Karpas-422 (cell line): ENCODE results near the gene PERM1. TPM values are rescaled to one million over a fixed set of nuclear protein-coding genes. Genes with fewer than 3 reads are reported as not detected.

Experiments used
- DNase-seq: peaks from one replicate; pipeline ENCODE4 v3.0.0-alpha.2; 2015
- H2AFZ ChIP-seq: fragments of 200-600 bp; sonication (generic); 2 replicates; pipeline ENCODE4 v1.6.1; 2014; ENCODE audit warnings: antibody characterized with exemption, low read length, mixed read lengths
- H3K27ac ChIP-seq: fragments of 200-600 bp; sonication (generic); 2 replicates; pipeline ENCODE4 v1.5.1; 2014; ENCODE audit warnings: mild to moderate bottlenecking, low read length, moderate library complexity
- H3K27me3 ChIP-seq: fragments of 200-600 bp; sonication (generic); 2 replicates; pipeline ENCODE4 v1.6.1; 2014; ENCODE audit warnings: low read length, mixed read lengths
- H3K36me3 ChIP-seq: fragments of 200-600 bp; sonication (generic); 2 replicates; pipeline ENCODE4 v1.6.1; 2014; ENCODE audit warnings: low read length, mixed read lengths; ENCODE audit not compliant: insufficient read depth
- H3K4me1 ChIP-seq: fragments of 200-600 bp; sonication (generic); 2 replicates; pipeline ENCODE4 v1.6.1; 2014; ENCODE audit warnings: mild to moderate bottlenecking, low read length, mixed read lengths
- H3K4me2 ChIP-seq: fragments of 200-600 bp; sonication (generic); 2 replicates; pipeline ENCODE4 v1.6.1; 2014; ENCODE audit warnings: low read length, low read depth, mild to moderate bottlenecking; ENCODE audit not compliant: poor library complexity, severe bottlenecking
- H3K4me3 ChIP-seq: fragments of 200-600 bp; sonication (generic); 2 replicates; pipeline ENCODE4 v1.5.1; 2014; ENCODE audit warnings: mild to moderate bottlenecking, antibody characterized with exemption, low read length, mixed read lengths
- H3K79me2 ChIP-seq: fragments of 200-600 bp; sonication (generic); 2 replicates; pipeline ENCODE4 v1.6.1; 2014; ENCODE audit warnings: mild to moderate bottlenecking, low read length, mixed read lengths
- H3K9ac ChIP-seq: fragments of 200-600 bp; sonication (generic); 2 replicates; pipeline ENCODE4 v1.6.0; 2014; ENCODE audit warnings: low read length
- H3K9me2 ChIP-seq: fragments of 200-600 bp; sonication (generic), shearing (Covaris generic); replicated peaks from 2 replicates; pipeline ENCODE4 v1.6.0; 2014; ENCODE audit warnings: mild to moderate bottlenecking, low read length, moderate library complexity; ENCODE audit not compliant: insufficient read depth
- H3K9me3 ChIP-seq: fragments of 300-700, 200-600 bp; sonication (generic); 2 replicates; pipeline ENCODE4 v1.6.1; 2014; ENCODE audit warnings: low read length, mixed read lengths
- H4K20me1 ChIP-seq: fragments of 200-600 bp; sonication (generic); 2 replicates; pipeline ENCODE4 v1.6.1; 2014; ENCODE audit warnings: mild to moderate bottlenecking, antibody characterized with exemption, low read length, low read depth; ENCODE audit not compliant: insufficient read depth
- total RNA-seq: library from RNA; depleted of rRNA; stranded (reverse); fragments of >200 nt; shearing (Covaris generic); gene quantifications from 2 replicates; pipeline ENCODE4 v1.2.3, GENCODE V29; 2014; ENCODE audit warnings: low replicate concordance

PERM1 gene
- total RNA-seq, 1 experiment from 2014 or later: not detected

DNA sequence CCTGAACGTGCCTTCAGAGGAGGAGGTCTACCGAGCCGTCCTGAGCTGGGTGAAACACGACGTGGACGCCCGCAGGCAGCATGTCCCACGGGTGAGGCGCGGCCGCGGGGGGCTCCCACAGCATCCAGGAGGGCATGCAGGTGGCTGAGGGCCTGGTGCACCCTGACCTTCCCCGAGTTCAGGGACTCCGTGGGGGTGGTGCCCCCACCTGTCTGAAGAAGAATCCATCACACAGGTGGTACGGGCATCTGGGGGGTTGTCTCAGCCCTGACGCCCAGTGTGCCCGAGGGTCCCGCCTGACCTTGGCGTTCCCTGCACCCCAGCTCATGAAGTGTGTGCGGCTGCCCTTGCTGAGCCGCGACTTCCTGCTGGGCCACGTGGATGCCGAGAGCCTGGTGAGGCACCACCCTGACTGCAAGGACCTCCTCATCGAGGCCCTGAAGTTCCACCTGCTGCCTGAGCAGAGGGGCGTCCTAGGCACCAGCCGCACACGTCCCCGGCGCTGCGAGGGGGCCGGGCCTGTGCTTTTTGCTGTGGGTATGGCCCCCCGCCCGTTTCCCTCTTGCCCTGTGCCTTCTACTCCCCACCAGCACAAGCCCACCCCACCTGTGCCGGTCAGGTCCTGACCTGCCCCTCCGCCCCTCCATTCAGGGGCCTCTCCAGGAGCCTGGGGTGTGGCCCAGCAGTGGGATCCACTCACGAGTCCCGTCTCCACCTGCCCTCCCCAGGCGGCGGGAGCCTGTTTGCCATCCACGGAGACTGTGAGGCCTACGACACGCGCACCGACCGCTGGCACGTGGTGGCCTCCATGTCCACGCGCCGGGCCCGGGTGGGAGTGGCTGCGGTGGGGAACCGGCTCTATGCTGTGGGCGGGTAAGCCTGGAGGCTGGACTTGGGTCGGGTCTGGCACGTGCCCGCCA lies 19.3 kb downstream of the PERM1 start:
- Histone ChIP-seq H3K4me1 (peaks cover 22% of the 10 kb centered on the region), H3K36me3 (no peaks in the 10 kb centered on the region), H3K27ac (no peak overlapping the region), H3K9ac (no peak overlapping the region), H3K9me3 (no peaks in the 10 kb centered on the region), H3K4me3 (no peak overlapping the region), H2AFZ (no peak overlapping the region), H4K20me1 (peaks cover 10% of the 10 kb centered on the region), H3K9me2 (no peaks in the 10 kb centered on the region), H3K27me3 (no peaks in the 10 kb centered on the region), H3K4me2 (no peak overlapping the region), H3K79me2 (peaks cover 14% of the 10 kb centered on the region)
- no peak for DNase-seq

DNA sequence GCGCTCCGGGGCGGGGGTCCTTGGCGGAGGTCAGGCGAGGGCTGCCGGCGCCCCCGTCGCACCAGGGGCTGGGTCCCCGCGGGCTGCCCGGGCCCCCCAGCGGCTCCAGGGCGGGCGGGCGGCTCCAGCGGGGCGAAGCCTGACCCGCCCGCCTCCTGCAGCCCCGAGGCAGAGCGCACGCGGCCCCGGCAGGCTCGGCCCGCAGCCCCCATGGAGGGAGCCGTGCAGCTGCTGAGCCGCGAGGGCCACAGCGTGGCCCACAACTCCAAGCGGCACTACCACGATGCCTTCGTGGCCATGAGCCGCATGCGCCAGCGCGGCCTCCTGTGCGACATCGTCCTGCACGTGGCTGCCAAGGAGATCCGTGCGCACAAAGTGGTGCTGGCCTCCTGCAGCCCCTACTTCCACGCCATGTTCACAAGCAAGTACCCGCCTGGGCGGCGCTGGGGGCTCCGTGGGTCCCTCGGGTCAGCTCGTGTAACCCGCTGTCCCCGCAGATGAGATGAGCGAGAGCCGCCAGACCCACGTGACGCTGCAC lies 20.7 kb downstream of the PERM1 start:
- H3K4me1 ChIP-seq: peaks cover 17% of the 10 kb centered on the region
- no peaks in the 10 kb centered on the region for H3K36me3 ChIP-seq
- no peaks in the 10 kb centered on the region for H3K9me3 ChIP-seq
- no peak for DNase-seq
- H3K79me2 ChIP-seq: peaks cover 23% of the 10 kb centered on the region
- H3K27me3 ChIP-seq: no peaks in the 10 kb centered on the region
- H3K27ac ChIP-seq: no peak overlapping the region
- H3K9ac ChIP-seq: peak overlapping the region; percentile 75
- H4K20me1 ChIP-seq: peaks cover 19% of the 10 kb centered on the region
- no peak overlapping the region for H2AFZ ChIP-seq
- H3K4me2 ChIP-seq: peak overlapping the region; percentile 67
- no peaks in the 10 kb centered on the region for H3K9me2 ChIP-seq
- H3K4me3 ChIP-seq: peak overlapping the region; percentile 72

DNA sequence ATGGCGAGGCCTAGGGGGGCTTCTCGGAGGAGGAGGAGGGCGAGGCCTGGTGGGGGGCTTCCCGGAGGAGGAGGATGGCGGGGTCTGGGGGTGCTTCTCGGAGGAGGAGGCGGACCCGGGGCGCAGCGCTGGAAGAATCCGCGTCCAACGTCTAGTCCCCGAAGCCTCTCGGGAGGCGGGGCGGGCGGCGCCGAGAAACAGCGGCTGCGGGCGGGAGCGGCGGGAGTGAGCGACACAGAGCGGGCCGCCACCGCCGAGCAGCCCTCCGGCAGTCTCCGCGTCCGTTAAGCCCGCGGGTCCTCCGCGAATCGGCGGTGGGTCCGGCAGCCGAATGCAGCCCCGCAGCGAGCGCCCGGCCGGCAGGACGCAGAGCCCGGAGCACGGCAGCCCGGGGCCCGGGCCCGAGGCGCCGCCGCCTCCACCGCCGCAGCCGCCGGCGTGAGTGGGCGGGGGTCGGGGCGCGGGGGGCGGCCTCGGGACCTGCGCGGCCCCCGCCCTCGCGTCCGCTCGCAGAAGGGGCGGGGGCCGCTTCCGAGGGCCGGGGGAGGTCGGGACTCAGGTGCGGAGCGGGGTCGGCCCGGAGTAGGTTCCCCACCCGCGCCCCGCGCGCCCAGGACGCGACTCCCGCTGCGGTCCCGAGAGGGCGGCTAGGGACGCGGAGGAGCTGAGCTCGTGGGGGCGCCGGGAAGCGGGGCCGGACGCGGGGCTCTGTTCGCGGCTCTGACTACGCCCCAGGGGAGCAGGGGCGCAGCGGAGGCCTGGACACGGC lies 21.3 kb downstream of the PERM1 start, which contains the start of gene KLHL17:
Gene KLHL17, plus strand, starts transcription at position 222 of the 769 bp plus-strand sequence. Its CDS starts 110 bp downstream, at position 332.
- Histone ChIP-seq H3K36me3 (no peaks in the 10 kb centered on the region), H2AFZ (no peak within 1 kb of the TSS), H3K4me2 (peak within 1 kb of the TSS; percentile 67), H3K9ac (peak within 1 kb of the TSS; percentile 75), H3K79me2 (peaks cover 23% of the 10 kb centered on the region), H3K4me3 (peak within 1 kb of the TSS; percentile 72), H3K9me3 (no peaks in the 10 kb centered on the region), H3K4me1 (peaks cover 14% of the 10 kb centered on the region), H4K20me1 (peaks cover 20% of the 10 kb centered on the region), H3K9me2 (no peaks in the 10 kb centered on the region), H3K27ac (no peak within 1 kb of the TSS), H3K27me3 (no peaks in the 10 kb centered on the region)
- peak; percentile 91 for DNase-seq

GRCh38 chr1:959731-960362 lies 22.0 kb downstream of the PERM1 start:
- DNase-seq: no peak
- no peak overlapping the region for H2AFZ ChIP-seq
- H3K4me3 ChIP-seq: peak overlapping the region; percentile 72
- peak overlapping the region; percentile 75 for H3K9ac ChIP-seq
- H3K36me3 ChIP-seq: no peaks in the 10 kb centered on the region
- H3K9me2 ChIP-seq: no peaks in the 10 kb centered on the region
- H3K27ac ChIP-seq: no peak overlapping the region
- no peaks in the 10 kb centered on the region for H3K9me3 ChIP-seq
- H3K79me2 ChIP-seq: peaks cover 23% of the 10 kb centered on the region
- H3K4me2 ChIP-seq: peak overlapping the region; percentile 67
- peaks cover 24% of the 10 kb centered on the region for H4K20me1 ChIP-seq
- H3K27me3 ChIP-seq: no peaks in the 10 kb centered on the region
- H3K4me1 ChIP-seq: peaks cover 14% of the 10 kb centered on the region

- Histone ChIP-seq H3K27me3 (no peaks in the 10 kb centered on the region), H2AFZ (peak within 1 kb of the TSS; percentile 84), H3K9me2 (no peaks in the 10 kb centered on the region), H4K20me1 (peaks cover 29% of the 10 kb centered on the region), H3K4me3 (peak within 1 kb of the TSS; percentile 100), H3K36me3 (no peaks in the 10 kb centered on the region), H3K79me2 (peaks cover 23% of the 10 kb centered on the region), H3K9ac (peak within 1 kb of the TSS; percentile 99), H3K4me2 (peak within 1 kb of the TSS; percentile 86), H3K9me3 (no peaks in the 10 kb centered on the region), H3K27ac (no peak within 1 kb of the TSS; the same call in 1 of the 2 replicates), H3K4me1 (peaks cover 14% of the 10 kb centered on the region)
- peak; percentile 97 for DNase-seq
These were observed 22.8 kb downstream of the PERM1 start, which contains the start of gene NOC2L for GRCh38 chr1:958823-959730. TSS of gene NOC2L (minus strand) at chr1:959256. CDS start at chr1:959240, 16 bp downstream.

DNA sequence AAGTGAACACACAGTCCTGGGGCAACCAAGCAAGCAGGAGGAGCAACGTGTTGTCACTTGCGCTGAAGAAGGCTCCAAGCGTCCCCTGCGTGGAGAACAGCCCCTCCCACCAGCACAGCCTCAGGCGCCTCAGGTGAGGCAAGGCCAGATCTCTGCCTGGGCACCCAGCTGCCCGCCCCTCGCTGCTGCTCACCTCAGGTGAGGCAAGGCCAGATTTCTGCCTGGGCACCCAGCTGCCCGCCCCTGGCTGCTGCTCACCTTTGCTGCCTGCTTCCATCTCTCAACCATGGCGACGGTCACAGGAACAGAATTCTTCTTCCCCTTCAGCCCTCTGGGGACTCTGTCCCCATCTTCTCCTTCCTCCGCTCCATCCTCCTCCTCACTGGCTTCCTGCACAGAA lies 25.3 kb downstream of the PERM1 start:
- DNase-seq: no peak
- H3K4me2 ChIP-seq: no peak overlapping the region
- no peak overlapping the region for H2AFZ ChIP-seq
- H3K36me3 ChIP-seq: peaks cover 5% of the 10 kb centered on the region; the same call in 1 of the 2 replicates
- H3K4me3 ChIP-seq: no peak overlapping the region
- no peaks in the 10 kb centered on the region for H3K27me3 ChIP-seq
- H3K9ac ChIP-seq: no peak overlapping the region
- no peaks in the 10 kb centered on the region for H3K9me3 ChIP-seq
- H3K9me2 ChIP-seq: no peaks in the 10 kb centered on the region
- peaks cover 23% of the 10 kb centered on the region for H3K79me2 ChIP-seq
- H3K4me1 ChIP-seq: peaks cover 14% of the 10 kb centered on the region
- peaks cover 29% of the 10 kb centered on the region for H4K20me1 ChIP-seq
- no peak overlapping the region for H3K27ac ChIP-seq

- peaks cover 30% of the 10 kb centered on the region for H4K20me1 ChIP-seq
- H3K9me2 ChIP-seq: no peaks in the 10 kb centered on the region
- H3K79me2 ChIP-seq: peaks cover 23% of the 10 kb centered on the region
- H3K36me3 ChIP-seq: peaks cover 5% of the 10 kb centered on the region; the same call in 1 of the 2 replicates
- H2AFZ ChIP-seq: no peak overlapping the region
- H3K9ac ChIP-seq: no peak overlapping the region
- no peak overlapping the region for H3K4me3 ChIP-seq
- no peak overlapping the region for H3K27ac ChIP-seq
- no peak overlapping the region for H3K4me2 ChIP-seq
- H3K4me1 ChIP-seq: peaks cover 9% of the 10 kb centered on the region
- no peak for DNase-seq
- H3K27me3 ChIP-seq: no peaks in the 10 kb centered on the region
- H3K9me3 ChIP-seq: no peaks in the 10 kb centered on the region
These were observed 26.4 kb downstream of the PERM1 start for GRCh38 chr1:955474-955873.
